Stimulated activated CD8-positive, alpha-beta memory T cell treated with anti-CD3 and anti-CD28 coated beads, Interleukin-12 subunit alpha, Interleukin-12 subunit beta, amount 100 ng/mL, for 1 hour (primary cell): ENCODE results near the gene KRT8.
"Not testable (repeated sequence)": the region's sequence is repeated elsewhere in the genome, so short reads cannot be mapped to it uniquely, and the experiment has no call there.

Source experiments
- DNase-seq: peaks from one replicate; pipeline ENCODE4 v3.0.0-alpha.2; 2020; ENCODE audit warnings: low read depth

Gene KRT8

DNA sequence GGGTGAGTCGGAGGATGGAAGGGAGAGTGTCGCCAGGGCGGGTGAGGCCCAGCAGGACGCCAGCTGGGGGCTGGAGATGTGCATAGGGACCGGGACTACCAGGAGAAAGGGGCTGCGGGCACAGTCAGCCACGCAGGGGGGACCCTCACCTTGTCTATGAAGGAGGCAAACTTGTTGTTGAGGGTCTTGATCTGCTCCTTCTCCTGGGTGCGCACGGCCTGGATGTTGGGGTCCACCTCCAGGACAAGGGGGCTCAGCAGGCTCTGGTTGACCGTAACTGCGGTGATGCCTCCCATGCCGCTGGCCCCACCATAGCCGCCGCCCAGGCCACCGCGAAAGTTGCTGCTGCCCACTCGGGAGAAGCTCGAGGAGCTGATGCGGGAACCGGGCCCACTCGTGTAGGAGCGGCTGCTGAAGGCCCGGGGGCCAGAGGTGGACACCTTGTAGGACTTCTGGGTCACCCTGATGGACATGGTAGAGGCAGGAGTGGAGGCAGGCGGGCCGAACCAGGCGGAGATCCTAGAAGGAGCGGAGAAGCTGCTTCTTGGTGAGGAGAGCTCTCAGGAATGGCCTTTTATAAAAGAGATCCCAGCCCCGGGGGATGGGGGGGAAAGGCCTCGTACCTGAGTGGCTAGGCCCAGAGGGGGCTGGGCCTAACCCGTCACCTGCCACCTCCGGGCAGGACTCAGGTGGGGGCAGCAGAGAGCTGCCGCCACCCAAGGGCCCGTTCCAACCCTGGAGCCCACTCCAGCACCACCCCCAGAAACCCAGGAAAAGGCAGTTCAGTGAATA, at the start of gene KRT8:
KRT8 (minus strand) TSS at position 568 of the 792 bp plus-strand sequence; CDS start at position 473, 95 bp downstream.
- not testable (repeated sequence) for DNase-seq

DNA sequence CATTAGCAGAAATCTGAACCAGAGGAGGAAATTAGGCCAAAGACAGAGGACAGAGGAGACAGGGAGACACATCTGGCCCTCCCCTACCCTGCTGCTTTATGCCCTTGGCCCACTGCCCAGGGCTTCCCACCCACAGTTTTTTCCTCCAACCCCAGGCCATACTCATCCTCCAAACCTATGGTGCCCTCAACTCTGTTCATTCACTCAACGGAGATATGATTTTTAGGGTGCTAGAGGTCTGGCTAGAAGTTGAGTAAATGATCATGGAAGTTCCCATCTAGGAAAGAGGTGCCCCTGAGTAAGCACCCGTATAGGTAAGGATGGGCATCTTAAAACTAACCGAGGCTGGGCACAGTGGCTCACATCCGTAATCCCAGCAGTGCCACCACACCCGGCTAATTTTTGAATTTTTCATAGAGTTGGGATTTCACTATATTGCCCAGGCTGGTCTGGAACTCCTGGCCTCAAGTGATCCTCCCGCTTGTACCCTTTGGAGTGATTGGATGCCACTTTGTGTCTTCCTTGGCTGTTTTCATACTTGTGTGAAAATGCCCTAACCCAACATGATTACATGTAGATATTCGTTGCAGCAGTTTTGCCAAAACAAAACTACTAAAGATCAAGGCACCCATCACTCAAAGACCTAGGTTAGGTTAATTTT, 48.4 kb upstream of the KRT8 start:
- no peak for DNase-seq

DNA sequence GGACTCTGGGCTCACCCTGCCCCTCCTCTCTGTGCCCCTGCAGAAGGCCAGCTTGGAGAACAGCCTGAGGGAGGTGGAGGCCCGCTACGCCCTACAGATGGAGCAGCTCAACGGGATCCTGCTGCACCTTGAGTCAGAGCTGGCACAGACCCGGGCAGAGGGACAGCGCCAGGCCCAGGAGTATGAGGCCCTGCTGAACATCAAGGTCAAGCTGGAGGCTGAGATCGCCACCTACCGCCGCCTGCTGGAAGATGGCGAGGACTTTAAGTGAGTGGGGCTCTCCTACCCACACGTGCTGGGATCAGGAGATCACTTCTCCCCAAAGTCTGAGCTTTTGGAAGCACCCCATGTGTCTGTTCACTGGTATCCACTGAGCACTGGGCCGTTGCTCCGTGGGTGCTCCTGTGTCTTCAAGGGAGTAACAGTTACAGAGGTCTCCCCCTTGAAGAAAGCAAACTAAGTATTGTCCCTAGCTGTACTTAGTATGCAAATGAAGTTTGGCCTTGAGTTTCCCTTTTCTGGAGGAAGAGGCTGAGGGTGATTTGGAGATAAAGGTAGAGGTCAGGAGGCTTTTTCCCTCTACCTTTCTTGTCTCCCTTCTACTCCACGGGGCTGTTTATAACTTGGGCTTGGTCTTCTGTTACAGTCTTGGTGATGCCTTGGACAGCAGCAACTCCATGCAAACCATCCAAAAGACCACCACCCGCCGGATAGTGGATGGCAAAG, 47.4 kb upstream of the KRT8 start:
- no peak for DNase-seq

DNA sequence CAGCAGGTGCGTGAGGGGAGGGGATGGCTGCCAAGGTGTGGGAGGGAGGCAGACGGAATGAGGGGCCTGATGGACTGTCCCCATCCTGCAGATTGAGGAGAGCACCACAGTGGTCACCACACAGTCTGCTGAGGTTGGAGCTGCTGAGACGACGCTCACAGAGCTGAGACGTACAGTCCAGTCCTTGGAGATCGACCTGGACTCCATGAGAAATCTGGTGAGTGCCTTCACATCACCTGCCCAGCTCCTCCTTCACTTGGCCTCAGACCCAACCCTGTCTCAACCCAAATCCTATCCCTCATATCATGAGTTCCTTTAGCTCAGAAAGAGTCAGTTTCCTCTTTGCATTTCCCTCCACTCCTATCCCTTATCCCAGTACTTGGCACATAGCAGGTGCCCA, 46.8 kb upstream of the KRT8 start:
- DNase-seq = no peak

DNA sequence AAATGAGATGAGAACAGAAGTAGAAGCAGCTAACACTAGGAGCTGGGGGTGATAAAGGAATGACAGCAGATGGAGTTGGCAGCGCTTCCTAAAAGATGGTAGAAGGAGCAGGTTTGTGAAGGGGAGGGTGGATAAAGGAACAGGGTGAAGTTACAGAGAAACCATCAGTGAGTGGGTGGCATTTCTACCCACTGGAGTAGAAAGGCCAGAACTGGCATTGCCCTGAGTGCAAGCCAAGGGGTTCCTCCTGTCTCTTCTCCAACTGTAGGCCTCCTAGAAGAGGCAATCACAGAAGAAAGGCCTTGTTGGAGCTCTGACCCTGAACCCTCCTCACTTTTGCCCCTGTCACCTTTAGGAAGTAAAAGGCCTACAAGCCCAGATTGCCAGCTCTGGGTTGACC, 46.2 kb upstream of the KRT8 start:
- no peak for DNase-seq

DNA sequence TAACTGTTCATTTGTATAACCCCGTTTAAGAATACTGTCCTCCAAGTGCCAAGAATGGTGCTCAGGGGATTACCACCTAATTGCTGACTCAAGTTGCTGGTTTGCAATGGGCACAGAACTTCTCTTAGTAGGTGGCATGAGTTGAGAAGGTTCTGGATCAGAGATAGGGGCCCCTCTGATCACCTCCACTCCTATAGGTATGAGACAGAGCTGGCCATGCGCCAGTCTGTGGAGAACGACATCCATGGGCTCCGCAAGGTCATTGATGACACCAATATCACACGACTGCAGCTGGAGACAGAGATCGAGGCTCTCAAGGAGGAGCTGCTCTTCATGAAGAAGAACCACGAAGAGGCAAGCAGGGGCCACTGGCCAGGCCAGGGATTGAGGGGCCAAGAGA, 45.7 kb upstream of the KRT8 start:
- DNase-seq = no peak

DNA sequence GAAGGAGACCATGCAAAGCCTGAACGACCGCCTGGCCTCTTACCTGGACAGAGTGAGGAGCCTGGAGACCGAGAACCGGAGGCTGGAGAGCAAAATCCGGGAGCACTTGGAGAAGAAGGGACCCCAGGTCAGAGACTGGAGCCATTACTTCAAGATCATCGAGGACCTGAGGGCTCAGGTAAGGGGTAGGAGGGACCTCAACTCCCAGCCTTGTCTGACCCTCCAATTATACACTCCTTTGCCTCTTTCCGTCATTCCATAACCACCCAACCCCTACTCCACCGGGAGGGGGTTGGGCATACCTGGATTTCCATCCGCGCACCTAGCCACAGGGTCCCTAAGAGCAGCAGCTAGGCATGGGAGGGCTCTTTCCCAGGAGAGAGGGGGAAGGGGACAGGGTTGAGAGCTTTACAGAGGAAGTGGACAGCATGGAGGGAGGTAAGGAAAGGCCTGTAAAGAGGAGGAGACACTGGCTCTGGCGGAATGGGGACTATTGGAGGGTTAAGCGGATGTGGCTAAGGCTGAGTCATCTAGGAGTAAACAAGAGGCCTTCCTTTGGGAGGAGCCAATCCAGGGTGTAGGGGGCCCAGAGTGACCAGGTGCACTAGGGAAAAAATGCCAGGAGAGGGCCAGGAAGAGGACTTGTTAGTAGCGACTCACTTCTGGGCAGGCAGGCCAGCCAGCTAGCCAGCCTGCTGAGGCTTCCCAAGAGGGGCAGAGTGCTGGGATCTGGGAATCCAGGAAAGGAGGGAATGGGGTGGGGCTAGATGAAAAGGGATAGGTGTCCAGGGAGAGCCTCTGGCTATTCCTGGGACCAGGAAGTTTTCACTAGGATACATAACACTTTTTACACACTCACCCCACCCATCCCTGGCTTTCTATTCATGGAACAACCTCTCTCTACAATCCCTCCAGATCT, 44.8 kb upstream of the KRT8 start:
- no peak for DNase-seq

DNA sequence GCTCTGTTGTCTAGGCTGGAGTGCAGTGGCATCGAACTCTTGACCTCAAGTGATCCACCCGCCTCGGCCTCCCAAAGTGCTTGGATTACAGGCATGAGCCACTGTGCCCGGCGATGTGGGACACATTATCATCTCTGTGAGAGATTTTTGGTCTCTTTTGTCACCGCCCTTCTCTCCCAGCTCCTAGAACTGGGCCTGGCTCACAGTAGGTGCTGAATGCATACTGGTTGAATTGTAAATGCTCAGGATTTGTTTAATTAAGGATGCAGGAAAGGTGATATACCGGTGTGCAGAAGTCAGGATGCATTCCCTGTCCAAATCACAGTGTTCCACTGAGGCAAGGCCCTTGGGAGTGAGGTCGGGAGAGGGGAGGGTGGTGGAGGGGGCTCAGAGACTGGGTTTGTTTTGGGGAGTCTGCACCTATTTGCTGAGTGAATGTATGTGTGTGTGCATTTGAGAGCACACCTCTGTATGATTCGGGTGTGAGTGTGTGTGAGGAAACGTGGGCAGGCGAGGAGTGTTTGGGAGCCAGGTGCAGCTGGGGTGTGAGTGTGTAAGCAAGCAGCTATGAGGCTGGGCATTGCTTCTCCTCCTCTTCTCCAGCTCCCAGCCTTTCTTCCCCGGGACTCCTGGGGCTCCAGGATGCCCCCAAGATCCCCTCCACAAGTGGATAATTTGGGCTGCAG, 43.0 kb upstream of the KRT8 start:
- DNase-seq = no peak

DNA sequence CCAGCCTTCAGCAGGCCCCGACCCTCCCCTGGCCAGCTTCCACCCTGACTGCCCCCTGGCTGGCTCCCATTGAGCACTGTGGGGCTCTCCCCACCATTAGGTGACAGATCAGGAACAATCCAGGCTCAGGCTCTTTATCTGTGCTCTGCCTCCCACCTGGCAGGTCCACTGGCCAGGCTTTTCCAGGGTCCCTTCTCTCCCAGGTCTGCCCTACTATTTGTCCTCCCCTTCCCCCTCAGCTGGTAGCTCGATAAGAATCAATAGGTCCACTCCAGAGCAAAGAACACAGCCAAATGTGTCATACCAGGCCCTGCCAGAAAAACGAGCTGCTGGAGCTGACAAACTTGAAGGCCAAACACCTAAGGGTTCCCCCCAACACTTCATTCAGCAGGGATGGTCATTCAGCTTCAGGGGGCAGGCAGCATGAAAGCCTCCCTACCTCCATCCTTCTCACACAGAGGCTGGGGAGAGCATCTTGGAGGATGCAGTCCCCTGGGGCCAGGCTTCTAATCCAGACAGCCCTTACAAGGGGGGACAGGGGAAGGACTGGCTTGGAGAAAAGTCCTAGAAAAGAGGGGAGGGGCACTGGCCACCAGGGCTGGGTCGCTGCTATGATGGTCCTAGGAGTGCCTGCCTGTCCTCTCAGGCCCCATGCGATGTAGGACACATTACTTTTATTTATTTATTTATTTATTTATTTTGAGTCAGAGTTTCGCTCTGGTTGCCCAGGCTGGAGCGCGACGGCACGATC, 42.1 kb upstream of the KRT8 start:
- DNase-seq = no peak

DNA sequence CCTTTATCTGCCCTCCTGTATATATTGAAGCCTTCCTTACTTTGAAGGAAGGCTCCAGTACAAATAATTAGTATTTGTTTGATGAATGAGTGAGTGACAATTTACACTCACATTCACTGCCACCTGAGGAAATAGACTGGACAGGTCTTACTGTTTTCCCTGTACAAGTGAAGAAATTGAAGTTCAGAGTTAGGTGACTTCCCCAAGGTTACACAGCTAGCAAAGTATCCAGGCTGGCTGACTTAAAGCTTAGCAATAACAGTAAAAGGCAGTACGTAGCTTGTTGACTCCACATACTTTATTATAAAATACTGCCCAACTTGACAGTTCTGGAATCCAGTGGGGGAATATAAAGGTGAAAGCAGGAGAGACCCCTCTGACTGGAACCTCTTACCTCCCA, 41.5 kb upstream of the KRT8 start:
- no peak for DNase-seq

DNA sequence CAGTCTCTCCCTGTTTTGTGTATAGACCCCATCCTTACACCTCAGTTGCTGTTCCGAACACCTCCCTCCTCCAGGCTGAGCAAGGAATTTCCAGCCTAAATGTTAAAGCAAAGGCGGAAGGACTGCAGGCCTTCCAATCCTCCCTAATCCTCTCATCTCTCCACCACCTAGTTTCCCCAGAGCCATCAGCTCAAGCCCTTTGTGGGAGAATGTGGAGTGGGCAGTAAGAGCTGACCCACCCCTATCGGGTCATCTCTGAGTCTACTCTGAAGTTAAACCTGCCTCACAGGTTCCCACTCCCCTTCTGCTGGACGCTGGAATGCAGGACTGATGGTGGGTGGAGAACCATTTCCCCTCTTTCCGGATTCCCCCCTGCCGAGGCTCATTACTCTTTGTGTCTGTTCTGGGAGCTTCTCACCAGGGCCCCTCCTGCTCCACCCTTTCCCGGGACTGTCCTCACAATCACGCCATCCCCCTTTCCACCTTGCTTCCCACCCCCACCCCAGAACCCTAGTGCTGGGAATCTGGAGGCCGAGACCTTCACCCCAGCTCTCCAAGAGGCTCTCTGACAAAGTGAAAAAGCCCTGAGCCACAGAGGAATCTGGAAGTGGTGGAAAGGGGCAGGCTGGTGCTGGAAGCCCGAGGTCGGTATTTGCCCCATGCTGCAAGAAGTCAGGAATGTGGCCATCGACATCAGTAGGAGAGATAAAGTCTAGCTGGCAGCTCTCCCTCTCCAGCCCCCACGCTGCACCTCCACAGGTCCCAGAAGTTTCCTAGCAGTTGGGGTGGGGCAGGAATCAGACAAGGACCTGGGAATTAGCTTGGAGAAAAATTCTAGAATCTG, 40.7 kb upstream of the KRT8 start:
- no peak for DNase-seq

DNA sequence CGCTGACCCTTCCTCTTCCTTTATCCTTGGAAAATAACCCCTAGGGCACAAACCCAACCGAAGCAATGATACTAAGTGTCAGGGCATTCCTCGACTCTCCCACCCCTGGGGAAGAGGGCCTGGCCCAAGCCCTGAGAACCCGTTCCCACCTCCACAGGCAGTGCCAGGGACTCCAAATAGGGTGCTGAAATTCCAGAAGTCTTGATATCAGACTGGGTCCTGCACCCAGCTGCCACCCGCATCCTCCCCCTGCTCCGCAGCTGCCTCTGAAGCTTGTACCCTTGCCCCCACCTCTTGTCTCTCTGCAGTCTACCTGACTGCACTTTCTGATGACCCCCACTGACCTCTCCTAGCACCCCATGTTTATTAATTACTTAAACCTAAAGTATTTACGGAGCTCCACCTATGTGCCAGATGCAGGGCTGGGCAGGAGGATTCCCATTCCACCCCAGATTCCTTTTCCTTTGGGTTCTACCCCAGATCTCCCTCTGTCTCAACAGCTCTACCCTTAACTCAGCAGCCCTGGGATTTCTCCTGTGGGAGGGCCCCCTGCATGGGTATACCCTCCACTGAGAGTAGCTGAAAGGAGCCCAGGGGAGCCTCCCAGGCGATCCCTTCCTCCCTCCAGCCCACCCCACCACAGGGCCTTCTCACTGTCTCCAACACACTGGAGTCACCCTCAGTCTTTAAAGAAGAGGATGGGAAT, 40.0 kb upstream of the KRT8 start:
- DNase-seq = no peak

DNA sequence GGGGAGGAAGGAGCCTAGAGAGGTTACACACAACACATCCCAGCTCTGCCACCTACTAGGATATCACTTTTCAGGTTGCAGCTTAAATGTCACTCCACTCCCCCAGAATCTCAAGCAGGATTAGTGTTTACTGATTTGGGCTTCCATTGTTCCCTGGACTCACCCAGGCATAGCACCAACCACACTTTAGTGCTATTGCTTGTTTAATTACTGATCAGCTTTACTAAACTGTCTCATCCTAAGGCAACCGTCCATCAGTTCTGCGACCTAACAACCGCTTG, 38.0 kb upstream of the KRT8 start:
- DNase-seq = no peak

DNA sequence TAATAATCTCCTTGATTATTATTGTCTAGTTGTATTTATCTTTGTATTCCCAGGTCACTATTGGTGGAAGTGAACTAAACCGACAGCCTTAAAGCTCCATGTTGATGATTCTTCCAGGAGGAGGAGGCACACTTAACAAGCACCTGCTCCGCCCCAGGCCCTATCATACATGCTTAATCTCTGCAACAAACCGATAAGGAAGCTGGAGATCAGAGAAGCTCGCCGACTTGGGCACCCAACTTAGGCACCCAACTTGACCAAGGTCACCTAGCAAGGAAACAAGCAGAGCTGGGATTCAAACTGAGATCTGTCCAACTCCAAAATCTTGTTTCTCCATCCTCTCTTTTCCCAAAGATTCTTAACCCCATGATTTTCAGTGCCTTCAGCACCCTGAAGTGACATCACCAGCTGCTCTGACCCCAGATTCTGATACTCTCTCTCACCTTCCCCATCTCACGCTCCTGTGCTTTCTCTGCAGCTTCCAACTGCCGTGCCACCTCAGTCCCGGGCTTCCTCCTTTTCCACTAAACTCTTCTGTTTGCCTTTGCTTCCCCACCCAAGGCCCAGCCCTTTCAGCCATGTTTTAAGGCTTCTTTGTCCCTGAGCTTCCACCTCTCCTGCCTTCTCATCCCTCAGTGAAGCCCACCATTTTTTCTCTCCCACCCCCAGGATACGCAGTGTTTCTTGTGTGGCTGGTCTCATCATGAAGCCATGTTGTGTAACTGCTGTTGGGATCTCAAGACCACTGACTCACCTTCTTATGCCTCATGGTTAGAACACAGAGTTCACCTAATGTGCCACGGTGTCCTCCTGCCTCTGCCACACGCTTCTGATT, 37.4 kb upstream of the KRT8 start:
- DNase-seq = no peak

DNA sequence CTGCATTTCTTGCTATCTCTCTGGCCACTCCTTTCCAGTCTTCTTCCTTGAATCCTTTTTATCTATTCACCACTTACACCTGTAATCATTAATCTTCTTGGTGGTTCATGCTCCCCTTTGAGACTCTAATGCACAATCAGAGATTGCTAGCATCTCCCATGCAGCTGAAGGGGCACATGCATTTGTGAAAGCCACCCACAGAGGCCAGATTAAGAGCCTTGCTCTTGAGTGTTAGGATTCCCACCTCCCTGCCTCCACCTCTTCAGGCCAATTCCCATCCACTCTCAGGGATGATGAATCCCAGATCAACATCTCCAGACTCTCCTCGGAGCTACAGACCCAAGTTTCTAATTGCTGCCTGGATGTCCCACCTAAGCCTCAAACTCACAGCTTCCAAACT, 24.7 kb upstream of the KRT8 start:
- DNase-seq = no peak

DNA sequence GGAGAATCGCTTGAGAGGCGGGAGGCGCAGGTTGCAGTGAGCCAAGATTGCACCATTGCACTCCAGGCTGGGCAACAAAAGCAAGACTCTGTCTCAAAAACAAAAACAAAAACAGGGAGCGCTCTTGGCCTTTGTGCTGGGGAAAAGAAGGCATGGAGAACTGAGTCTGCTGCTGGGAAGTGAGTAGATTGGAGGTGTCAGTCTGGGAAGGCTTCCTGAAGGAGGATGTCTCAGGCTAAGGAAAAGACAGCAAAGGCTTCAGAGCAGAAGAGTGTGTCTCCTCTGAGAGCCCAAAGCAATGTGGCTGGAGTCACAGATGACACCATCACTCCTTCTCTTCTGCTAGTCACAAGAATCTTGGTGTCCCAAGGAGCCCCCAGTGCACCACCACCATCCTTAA, 23.1 kb upstream of the KRT8 start:
- DNase-seq = no peak

DNA sequence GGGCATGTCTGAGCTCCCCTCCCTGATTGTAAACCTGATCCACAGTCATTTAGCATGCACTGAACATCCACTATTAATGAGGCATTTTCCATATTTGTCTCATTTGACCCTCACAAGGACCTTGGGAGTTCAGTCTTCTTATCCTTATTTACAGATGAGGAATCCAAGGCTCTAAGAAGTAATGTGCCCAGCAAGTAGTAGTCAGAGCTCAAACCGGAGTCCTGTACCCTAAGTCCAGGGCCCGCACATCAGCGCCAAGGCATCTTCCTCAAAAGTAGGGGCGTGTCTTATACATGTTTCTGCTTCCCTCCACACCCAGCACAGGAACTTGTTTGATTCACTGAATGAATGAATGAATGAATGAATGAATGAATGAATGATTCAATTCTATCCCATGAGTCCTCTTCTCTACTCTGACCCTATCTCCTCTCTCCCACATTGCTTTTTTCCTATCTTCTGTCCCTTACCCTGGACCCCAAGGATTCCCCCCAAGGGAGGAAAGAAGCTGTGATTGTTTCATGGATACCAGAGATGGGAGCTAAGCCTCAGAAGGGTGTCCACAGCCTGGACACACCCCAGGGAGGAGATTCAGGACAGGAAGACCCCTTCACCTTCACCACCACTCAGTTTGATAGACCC, 21.8 kb upstream of the KRT8 start:
- no peak for DNase-seq
